Measurements from ENCODE around the gene HTATIP2.
"Not testable (repeated sequence)": the region's sequence is repeated elsewhere in the genome, so short reads cannot be mapped to it uniquely, and the experiment has no call there.

The HTATIP2 gene

GRCh38 chr11:20373147-20373546 is 9.6 kb downstream of the HTATIP2 start:
- peak; percentile 74 for DNase-seq

GRCh38 chr11:20373568-20374209 is 10.2 kb downstream of the HTATIP2 start:
- no peak for DNase-seq

- no peak for DNase-seq
Observed at GRCh38 chr11:20374741-20375300, 11.3 kb downstream of the HTATIP2 start.

- no peak for DNase-seq
Observed at GRCh38 chr11:20376162-20376730, 12.7 kb downstream of the HTATIP2 start.

- DNase-seq: not testable (repeated sequence)
Observed at GRCh38 chr11:20385996-20386395, 22.5 kb downstream of the HTATIP2 start.

GRCh38 chr11:20387261-20388095 is 24.0 kb downstream of the HTATIP2 start, which contains the start of gene PRMT3:
TSS of gene PRMT3 (plus strand) at chr11:20387716. CDS start at chr11:20387747, 31 bp downstream.
- peak; percentile 99 for DNase-seq

- DNase-seq: no peak
Observed at GRCh38 chr11:20388096-20389055, 24.9 kb downstream of the HTATIP2 start.

- peak; percentile 55 for DNase-seq
Observed at GRCh38 chr11:20397281-20397680, 33.8 kb downstream of the HTATIP2 start.

- DNase-seq: no peak
Observed at GRCh38 chr11:20399498-20399897, 36.0 kb downstream of the HTATIP2 start.

GRCh38 chr11:20403059-20403458 is 39.5 kb downstream of the HTATIP2 start:
- no peak for DNase-seq

GRCh38 chr11:20406484-20406883 is 43.0 kb downstream of the HTATIP2 start:
- no peak for DNase-seq

- no peak for DNase-seq
Observed at GRCh38 chr11:20407344-20407743, 43.8 kb downstream of the HTATIP2 start.

GRCh38 chr11:20415432-20415831 is 51.9 kb downstream of the HTATIP2 start:
- no peak for DNase-seq

- DNase-seq: no peak
Observed at GRCh38 chr11:20417771-20418170, 54.3 kb downstream of the HTATIP2 start.

GRCh38 chr11:20421946-20422345 is 58.4 kb downstream of the HTATIP2 start:
- DNase-seq: no peak

- no peak for DNase-seq
Observed at GRCh38 chr11:20429216-20429615, 65.7 kb downstream of the HTATIP2 start.

Measured in retina (tissue), 1 donor.